OCI-LY3 (cell line): Measurements from ENCODE around the gene DNASE2B.

ENCODE experiments used
- H2AFZ ChIP-seq: fragments of 200-600, 300-600 bp; shearing (Covaris generic); 2 replicates; pipeline ENCODE4 v1.6.0; 2014; ENCODE audit warnings: antibody characterized with exemption, low read depth, low read length
- H3K27ac ChIP-seq: fragments of 200-600, 300-600 bp; sonication (generic); 2 replicates; pipeline ENCODE4 v1.5.1; 2014; ENCODE audit warnings: mild to moderate bottlenecking, low read length, moderate library complexity, mixed read lengths
- H3K27me3 ChIP-seq: fragments of 200-600, 300-600 bp; sonication (generic); 2 replicates; pipeline ENCODE4 v1.6.1; 2014; ENCODE audit warnings: low read depth, low read length, mixed read lengths
- H3K36me3 ChIP-seq: fragments of 200-600, 300-600 bp; sonication (generic); replicated peaks from 2 replicates; pipeline ENCODE3; 2014; ENCODE audit warnings: low read depth, low read length, mixed read lengths
- H3K4me1 ChIP-seq: fragments of 300-600, 200-600 bp; sonication (generic); 2 replicates; pipeline ENCODE4 v1.6.1; 2014; ENCODE audit warnings: low read length, mixed read lengths
- H3K4me2 ChIP-seq: fragments of 200-600, 300-600 bp; sonication (generic); 2 replicates; pipeline ENCODE4 v1.6.1; 2014; ENCODE audit warnings: low read length, mixed read lengths
- H3K4me3 ChIP-seq: fragments of 300-600, 200-600 bp; sonication (generic); 2 replicates; pipeline ENCODE4 v1.5.1; 2014; ENCODE audit warnings: antibody characterized with exemption, mild to moderate bottlenecking, low read length, moderate library complexity
- H3K79me2 ChIP-seq: fragments of 300-600, 200-600 bp; shearing (Covaris generic); 2 replicates; pipeline ENCODE4 v1.6.1; 2014; ENCODE audit warnings: mild to moderate bottlenecking, low read length, mixed read lengths
- H3K9ac ChIP-seq: fragments of 300-600, 200-600 bp; shearing (Covaris generic); 2 replicates; pipeline ENCODE4 v1.6.0; 2014; ENCODE audit warnings: mild to moderate bottlenecking, low read length, moderate library complexity
- H3K9me3 ChIP-seq: fragments of 200-600, 300-600 bp; shearing (Covaris generic); 2 replicates; pipeline ENCODE4 v1.6.1; 2014; ENCODE audit warnings: low read length, mixed read lengths; ENCODE audit not compliant: insufficient read depth
- H4K20me1 ChIP-seq: fragments of 200-600, 300-600 bp; sonication (generic); 2 replicates; pipeline ENCODE4 v1.6.1; 2016; ENCODE audit warnings: low read length, mixed read lengths; ENCODE audit not compliant: insufficient read depth
- CTCF ChIP-seq: fragments of 200-600, 300-600 bp; sonication (generic); IDR thresholded peaks from 2 replicates; pipeline ENCODE4 v1.5.1; 2014; ENCODE audit warnings: antibody characterized with exemption, low read length, low read depth
- EZH2phosphoT487 ChIP-seq: fragments of 200-600 bp; shearing (Covaris generic); IDR thresholded peaks from 2 replicates; pipeline ENCODE4 v1.6.1; 2018; ENCODE audit warnings: antibody characterized with exemption, mixed run types, low read depth

The DNASE2B gene

DNA sequence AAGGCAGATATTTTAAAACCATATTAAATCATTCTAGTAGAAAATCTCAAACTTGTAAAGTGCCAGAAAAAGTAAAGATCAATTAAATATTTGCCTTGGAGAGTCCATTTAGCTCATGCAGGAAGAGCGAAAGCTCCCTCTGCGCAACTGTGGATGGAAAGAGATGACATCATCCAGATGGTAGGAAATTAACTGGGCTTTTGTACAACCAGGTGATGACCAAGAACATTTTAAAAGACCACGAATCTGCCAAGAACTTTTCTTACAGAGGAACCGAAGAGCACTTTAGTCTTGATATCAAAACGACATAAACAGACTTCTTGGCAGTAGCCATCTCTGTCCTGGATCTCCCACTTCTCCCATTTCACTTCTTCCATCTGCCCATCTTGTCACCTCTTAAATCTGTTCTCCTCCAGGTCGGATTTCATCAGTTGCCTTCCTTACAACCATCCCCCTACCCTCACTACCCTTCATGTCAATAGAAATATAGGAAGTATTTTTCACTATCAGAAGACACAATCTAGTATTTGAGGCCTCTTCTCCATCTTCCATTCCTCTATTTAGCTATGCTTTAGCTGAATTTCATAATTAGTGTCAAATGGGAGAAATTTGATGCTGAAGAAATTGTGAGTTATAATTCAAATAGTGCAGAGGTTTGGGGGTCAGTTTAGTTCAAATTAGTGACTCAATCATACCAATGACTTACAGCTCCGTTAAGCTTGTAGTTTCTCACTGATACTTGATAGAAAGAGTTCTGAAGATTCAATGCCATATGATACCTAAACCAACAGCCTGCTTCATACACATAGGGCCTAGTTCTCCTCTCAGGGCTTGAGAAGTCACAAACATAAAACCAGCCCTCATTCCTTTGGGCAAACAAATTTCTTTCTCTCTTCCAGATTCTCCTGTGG is 22.0 kb upstream of the DNASE2B start:
- Histone ChIP-seq H3K27me3 (no peaks in the 10 kb centered on the region), H3K27ac (no peak overlapping the region), H4K20me1 (no peaks in the 10 kb centered on the region), H3K79me2 (no peaks in the 10 kb centered on the region), H3K9ac (no peak overlapping the region), H3K4me3 (no peak overlapping the region), H3K9me3 (no peaks in the 10 kb centered on the region), H3K4me1 (no peaks in the 10 kb centered on the region), H3K4me2 (no peak overlapping the region), H3K36me3 (no peaks in the 10 kb centered on the region), H2AFZ (no peak overlapping the region)
- TF ChIP-seq CTCF (no peak), EZH2phosphoT487 (no peak)

GRCh38 chr1:84377480-84378095 is 20.7 kb upstream of the DNASE2B start:
- H3K9ac ChIP-seq, result no peak overlapping the region
- H3K27ac ChIP-seq, result no peak overlapping the region
- H3K27me3 ChIP-seq, result no peaks in the 10 kb centered on the region
- H3K9me3 ChIP-seq, result no peaks in the 10 kb centered on the region
- H3K4me3 ChIP-seq, result no peak overlapping the region
- H3K4me1 ChIP-seq, result peaks cover 5% of the 10 kb centered on the region
- no peak overlapping the region for H2AFZ ChIP-seq
- no peaks in the 10 kb centered on the region for H4K20me1 ChIP-seq
- no peak overlapping the region for H3K4me2 ChIP-seq
- H3K79me2 ChIP-seq, result no peaks in the 10 kb centered on the region
- TF ChIP-seq EZH2phosphoT487 (no peak), CTCF (no peak)
- H3K36me3 ChIP-seq, result no peaks in the 10 kb centered on the region

GRCh38 chr1:84379138-84379916 is 19.0 kb upstream of the DNASE2B start:
- Histone ChIP-seq H3K9me3 (no peaks in the 10 kb centered on the region), H3K4me1 (peaks cover 7% of the 10 kb centered on the region), H3K79me2 (no peaks in the 10 kb centered on the region), H3K27me3 (no peaks in the 10 kb centered on the region), H3K27ac (no peak overlapping the region), H2AFZ (no peak overlapping the region), H3K4me3 (no peak overlapping the region), H3K36me3 (no peaks in the 10 kb centered on the region), H3K4me2 (no peak overlapping the region), H4K20me1 (no peaks in the 10 kb centered on the region), H3K9ac (no peak overlapping the region)
- no peak for TF ChIP-seq CTCF

DNA sequence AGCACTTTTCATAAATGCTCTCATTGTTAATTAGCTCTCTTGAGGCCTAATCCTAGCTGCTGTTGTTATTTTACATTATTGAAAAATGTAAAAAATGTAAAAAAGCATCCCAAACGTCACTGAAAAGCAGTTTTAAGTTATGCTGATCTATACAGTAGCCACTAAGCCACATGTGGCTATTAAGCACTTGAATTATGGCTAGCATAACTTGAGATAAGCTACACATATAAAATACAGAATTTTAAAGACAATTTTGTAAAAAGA is 18.4 kb upstream of the DNASE2B start:
- no peaks in the 10 kb centered on the region for H3K79me2 ChIP-seq
- no peak overlapping the region for H3K27ac ChIP-seq
- no peaks in the 10 kb centered on the region for H3K36me3 ChIP-seq
- H3K27me3 ChIP-seq, result no peaks in the 10 kb centered on the region
- no peaks in the 10 kb centered on the region for H4K20me1 ChIP-seq
- H3K4me1 ChIP-seq, result peaks cover 7% of the 10 kb centered on the region
- H2AFZ ChIP-seq, result no peak overlapping the region
- H3K4me3 ChIP-seq, result no peak overlapping the region
- H3K9me3 ChIP-seq, result no peaks in the 10 kb centered on the region
- TF ChIP-seq CTCF (no peak), EZH2phosphoT487 (no peak)
- H3K4me2 ChIP-seq, result no peak overlapping the region
- no peak overlapping the region for H3K9ac ChIP-seq
